Ishikawa (cell line): Measurements from ENCODE around the gene CAT.

Experiments
- CEBPB ChIP-seq: IDR thresholded peaks from 2 replicates; pipeline ENCODE4 v1.6.1; 2012
- CREB1 ChIP-seq: IDR thresholded peaks from 2 replicates; pipeline ENCODE4 v1.6.1; 2012; ENCODE audit warnings: low read depth
- EGR1 ChIP-seq: IDR thresholded peaks from 2 replicates; pipeline ENCODE4 v1.6.1; 2012
- EP300 ChIP-seq: IDR thresholded peaks from 2 replicates; pipeline ENCODE4 v1.6.1; 2012; ENCODE audit warnings: borderline replicate concordance
- FOXM1 ChIP-seq: IDR thresholded peaks from 2 replicates; pipeline ENCODE4 v1.6.1; 2012; ENCODE audit warnings: low read depth, borderline replicate concordance
- MAX ChIP-seq: IDR thresholded peaks from 2 replicates; pipeline ENCODE4 v1.6.1; 2012
- NFIC ChIP-seq: IDR thresholded peaks from 2 replicates; pipeline ENCODE4 v1.6.1; 2012
- RAD21 ChIP-seq: IDR thresholded peaks from 2 replicates; pipeline ENCODE4 v1.6.1; 2012; ENCODE audit warnings: low read depth
- REST ChIP-seq: IDR thresholded peaks from 2 replicates; pipeline ENCODE4 v1.6.1; 2012; ENCODE audit warnings: low read depth, mild to moderate bottlenecking
- TAF1 ChIP-seq: IDR thresholded peaks from 2 replicates; pipeline ENCODE4 v1.6.1; 2012; ENCODE audit warnings: low read depth, mild to moderate bottlenecking
- TCF12 ChIP-seq: IDR thresholded peaks from 2 replicates; pipeline ENCODE4 v1.6.1; 2012; ENCODE audit warnings: low read depth
- TEAD4 ChIP-seq: IDR thresholded peaks from 2 replicates; pipeline ENCODE4 v1.6.1; 2012
- USF1 ChIP-seq: IDR thresholded peaks from 2 replicates; pipeline ENCODE4 v1.6.1; 2012
- YY1 ChIP-seq: IDR thresholded peaks from 2 replicates; pipeline ENCODE4 v1.6.1; 2012; ENCODE audit warnings: low read depth
- ZBTB7A ChIP-seq: IDR thresholded peaks from 2 replicates; pipeline ENCODE4 v1.6.1; 2012; ENCODE audit warnings: low read depth

CAT gene

DNA sequence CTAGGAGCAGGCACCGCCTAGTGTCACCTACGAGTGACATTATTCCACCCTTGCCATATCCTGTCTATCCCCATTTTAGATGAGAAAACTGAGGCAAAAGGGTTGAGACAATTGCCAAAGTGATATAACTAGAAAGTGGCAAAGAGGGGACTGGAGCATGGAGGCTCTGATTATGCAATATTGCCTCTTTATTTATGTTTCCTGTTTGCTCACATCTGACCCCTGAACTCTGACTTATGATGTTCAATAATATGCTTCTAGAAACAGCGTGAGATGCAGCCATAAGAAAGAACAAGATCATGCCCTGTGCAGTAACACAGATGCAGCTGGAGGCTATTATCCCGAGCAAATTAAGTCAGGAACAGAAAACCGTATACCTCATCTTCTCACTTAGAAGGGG, 67.1 kb downstream of the CAT start:
- TF ChIP-seq EGR1 (no peak), ZBTB7A (no peak), TAF1 (no peak), YY1 (no peak), CEBPB (no peak), MAX (no peak)

- TF ChIP-seq REST (no peak), ZBTB7A (no peak), NFIC (no peak), CREB1 (no peak), YY1 (no peak), EGR1 (no peak), EP300 (no peak), TEAD4 (no peak), CEBPB (no peak), FOXM1 (no peak), TCF12 (no peak)
Measured at GRCh38 chr11:34507156-34507555, 68.4 kb downstream of the CAT start.

- no peak for TF ChIP-seq TEAD4
- TF ChIP-seq CEBPB: no peak
- no peak for TF ChIP-seq EGR1
- TF ChIP-seq FOXM1: no peak
- TF ChIP-seq CREB1: no peak
- no peak for TF ChIP-seq RAD21
- TF ChIP-seq TCF12: no peak
- TF ChIP-seq ZBTB7A: no peak
- no peak for TF ChIP-seq TAF1
- TF ChIP-seq YY1: no peak
- TF ChIP-seq REST: no peak
- no peak for TF ChIP-seq EP300
- TF ChIP-seq MAX: no peak
- TF ChIP-seq USF1: no peak
- TF ChIP-seq NFIC: no peak
Measured at GRCh38 chr11:34507610-34508009, 68.9 kb downstream of the CAT start.

DNA sequence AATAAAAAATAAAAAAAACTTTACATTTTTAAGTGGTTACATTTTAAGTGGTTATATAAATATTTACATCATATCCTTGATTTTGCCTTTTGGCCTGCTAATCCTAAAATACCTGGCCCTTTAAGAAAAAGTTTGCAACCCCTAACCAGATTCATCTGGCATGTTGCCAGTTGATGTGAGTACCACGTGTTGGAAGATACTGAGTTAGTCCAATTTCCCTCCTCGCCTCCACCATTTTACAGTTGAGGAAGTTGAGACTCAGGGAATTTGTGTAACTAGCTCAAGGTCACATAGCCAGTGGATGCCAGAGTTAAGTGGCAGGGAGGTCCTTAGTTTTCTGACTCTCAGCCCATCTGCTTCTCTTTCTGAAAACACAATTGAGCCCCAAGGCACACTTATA, 69.8 kb downstream of the CAT start:
- TF ChIP-seq RAD21: no peak
- TF ChIP-seq TEAD4: no peak
- TF ChIP-seq EGR1: no peak

DNA sequence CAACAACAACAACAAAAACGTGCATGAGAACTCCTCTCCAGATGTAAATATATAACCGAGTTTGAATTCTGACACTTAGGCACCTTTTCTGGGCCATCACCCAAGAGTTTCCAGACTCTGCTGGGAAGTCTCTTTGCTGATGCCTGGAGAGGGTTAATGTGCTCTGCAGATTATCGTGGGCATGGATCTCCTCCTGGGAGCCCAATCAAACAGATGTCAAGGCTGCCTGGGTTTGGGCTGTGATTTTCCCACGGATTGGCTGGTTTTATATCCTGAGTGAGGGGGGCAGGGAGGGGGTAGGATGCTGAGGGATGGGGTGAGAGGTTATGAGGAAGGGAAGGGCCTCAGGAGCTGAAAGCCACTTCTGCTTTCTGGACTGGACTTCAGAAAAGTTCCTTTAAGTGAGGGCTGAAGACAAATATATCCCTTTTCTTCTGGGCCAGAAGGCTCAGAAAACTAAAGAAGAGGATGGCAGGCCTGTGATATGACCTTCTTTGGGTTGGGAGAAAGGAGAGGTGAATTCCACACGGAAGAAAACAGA, 70.7 kb downstream of the CAT start:
- TF ChIP-seq TAF1 (no peak), USF1 (no peak), MAX (no peak), YY1 (no peak), TCF12 (no peak), TEAD4 (no peak), CREB1 (no peak)

DNA sequence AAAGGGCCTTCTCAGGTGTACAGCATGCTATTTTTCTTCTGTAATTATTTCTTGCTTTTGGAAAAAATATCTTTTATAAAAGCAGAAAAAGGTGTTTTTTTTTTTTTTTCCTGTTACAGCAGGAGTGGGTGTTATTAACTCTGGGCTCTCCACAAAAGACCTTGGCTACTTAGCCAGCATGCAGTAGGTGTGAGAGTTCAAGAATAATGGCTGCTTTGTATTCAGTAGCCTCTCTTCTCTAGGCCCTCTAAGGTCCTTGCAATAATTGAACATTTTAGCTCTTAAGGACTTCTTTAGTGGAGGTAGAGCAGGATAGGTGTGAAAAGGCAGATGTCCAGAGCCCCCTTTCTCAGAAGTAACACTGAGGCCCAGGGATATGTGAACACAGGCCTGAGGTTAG, 71.5 kb downstream of the CAT start:
- TF ChIP-seq TAF1: no peak
- no peak for TF ChIP-seq YY1
- no peak for TF ChIP-seq EP300
- no peak for TF ChIP-seq ZBTB7A
- no peak for TF ChIP-seq EGR1
- TF ChIP-seq TCF12: no peak
- TF ChIP-seq USF1: no peak
- TF ChIP-seq RAD21: no peak
- TF ChIP-seq REST: no peak
- TF ChIP-seq TEAD4: no peak
- no peak for TF ChIP-seq NFIC
- no peak for TF ChIP-seq CREB1
- no peak for TF ChIP-seq CEBPB
- TF ChIP-seq MAX: no peak
- TF ChIP-seq FOXM1: no peak
